HepG2 (cell line): ENCODE data around the gene TCFL5. TPM values are rescaled to one million over a fixed set of nuclear protein-coding genes. Genes with fewer than 3 reads are reported as not detected.

ENCODE experiments used
- AGO2 ChIP-seq: fragments of 200-400 bp; formaldehyde crosslinking; optimal IDR thresholded peaks from 2 replicates; pipeline ENCODE3; 2017; ENCODE audit warnings: mild to moderate bottlenecking, low read depth, low read length, moderate library complexity
- ARID2 ChIP-seq: sonication (generic); formaldehyde crosslinking; IDR thresholded peaks from 2 replicates; pipeline ENCODE4 v1.8.1; 2022; ENCODE audit warnings: mild to moderate bottlenecking, missing genetic modification reagents, borderline replicate concordance
- CHD4 ChIP-seq: fragments of 200-600 bp; sonication (generic); IDR thresholded peaks from 2 replicates; pipeline ENCODE4 v1.7.0; 2017; ENCODE audit warnings: mild to moderate bottlenecking, low read length, borderline replicate concordance
- ERF ChIP-seq: IDR thresholded peaks from 2 replicates; pipeline ENCODE4 v1.6.1; 2018; ENCODE audit warnings: missing biosample characterization, missing genetic modification reagents
- GFI1 ChIP-seq: sonication (generic); formaldehyde crosslinking; IDR thresholded peaks from 2 replicates; pipeline ENCODE4 v1.5.0; 2020; ENCODE audit warnings: missing genetic modification reagents, mild to moderate bottlenecking, borderline replicate concordance
- HDAC6 ChIP-seq: fragments of 200-600 bp; sonication (generic); IDR thresholded peaks from 2 replicates; pipeline ENCODE4 v1.7.0; 2017; ENCODE audit warnings: mild to moderate bottlenecking, antibody characterized with exemption, low read length, low read depth
- HHEX ChIP-seq: IDR thresholded peaks from 2 replicates; pipeline ENCODE4 v1.6.1; 2016; ENCODE audit warnings: control low read depth
- POLR2AphosphoS2 ChIP-seq: IDR thresholded peaks from 2 replicates; pipeline ENCODE4 v1.6.1; 2011; ENCODE audit warnings: low read depth, low read length, improper control_type of control experiment
- RFX1 ChIP-seq: fragments of 450-650 bp; IDR thresholded peaks from 2 replicates; pipeline ENCODE4 v1.6.1; 2017
- TAF1 ChIP-seq: sonication (generic); formaldehyde crosslinking; IDR thresholded peaks from 2 replicates; pipeline ENCODE4 v1.4.0; 2020; ENCODE audit warnings: missing genetic modification reagents
- TCF7 ChIP-seq: sonication (generic); IDR thresholded peaks from 2 replicates; pipeline ENCODE4 v1.6.1; 2016; ENCODE audit warnings: antibody characterized with exemption, low read depth
- XBP1 ChIP-seq: sonication (generic); formaldehyde crosslinking; IDR thresholded peaks from 2 replicates; pipeline ENCODE4 v1.5.0; 2020; ENCODE audit warnings: missing genetic modification reagents
- ZFP62 ChIP-seq: sonication (generic); formaldehyde crosslinking; IDR thresholded peaks from 2 replicates; pipeline ENCODE4 v1.4.0; 2020; ENCODE audit warnings: missing genetic modification reagents
- ZNF121 ChIP-seq: sonication (generic); formaldehyde crosslinking; IDR thresholded peaks from 2 replicates; pipeline ENCODE4 v1.5.0; 2020; ENCODE audit warnings: mild to moderate bottlenecking, missing genetic modification reagents
- ZNF30 ChIP-seq: sonication (generic); formaldehyde crosslinking; IDR thresholded peaks from 2 replicates; pipeline ENCODE4 v1.5.0; 2020; ENCODE audit warnings: mild to moderate bottlenecking, missing genetic modification reagents
- ZNF737 ChIP-seq: sonication (generic); formaldehyde crosslinking; IDR thresholded peaks from 2 replicates; pipeline ENCODE4 v1.5.0; 2020; ENCODE audit warnings: missing genetic modification reagents, mild to moderate bottlenecking, borderline replicate concordance
- ZNF768 ChIP-seq: sonication (generic); formaldehyde crosslinking; IDR thresholded peaks from 2 replicates; pipeline ENCODE4 v1.4.0; 2020; ENCODE audit warnings: missing genetic modification reagents
- ZNF775 ChIP-seq: sonication (generic); formaldehyde crosslinking; IDR thresholded peaks from 2 replicates; pipeline ENCODE4 v1.4.0; 2020; ENCODE audit warnings: missing genetic modification reagents, mild to moderate bottlenecking, moderate library complexity, borderline replicate concordance
- ZNF879 ChIP-seq: sonication (generic); formaldehyde crosslinking; IDR thresholded peaks from 2 replicates; pipeline ENCODE4 v1.8.1; 2023; ENCODE audit warnings: missing genetic modification reagents
- polyA plus RNA-seq, 8 experiments: library from polyadenylated mRNA; depleted of rRNA in 3 of 8; stranded (reverse) in 7 of 8; unstranded in 1 of 8; fragments of >200 nt; fragmentation: Illumina TruSeq in 4 of 8; extraction: Trizol in 4 of 8; gene quantifications; 2 replicates each; pipeline versions ENCODE4 v1.2.1 to v1.2.3, GENCODE V29; 2011 to 2016; ENCODE audit warnings: low read depth in 4 of 8, missing spikeins in 1 of 8, mixed read lengths in 1 of 8; ENCODE audit not compliant: insufficient read depth in 1 of 8
- total RNA-seq, 5 experiments: library from RNA; depleted of rRNA; stranded (reverse); fragments of >200 nt; fragmentation: Illumina TruSeq; extraction: Trizol; gene quantifications; 2 replicates each; pipeline ENCODE4 v1.2.3, GENCODE V29; 2016; ENCODE audit warnings: low read depth in 1 of 5
- TF ChIP-seq, protein P1 (sequence below): sonication (generic); formaldehyde crosslinking; IDR thresholded peaks from 2 replicates; pipeline ENCODE4 v1.4.0; 2020; ENCODE audit warnings: mild to moderate bottlenecking, low read depth, missing genetic modification reagents
- TF ChIP-seq, protein P2 (sequence below): sonication (generic); formaldehyde crosslinking; IDR thresholded peaks from 2 replicates; pipeline ENCODE4 v1.9.0; 2021; ENCODE audit warnings: missing genetic modification reagents, borderline replicate concordance
- TF ChIP-seq, protein P3 (sequence below): sonication (generic); formaldehyde crosslinking; IDR thresholded peaks from 2 replicates; pipeline ENCODE4 v1.4.0; 2020; ENCODE audit warnings: missing genetic modification reagents
- TF ChIP-seq, protein P4 (sequence below): sonication (generic); formaldehyde crosslinking; IDR thresholded peaks from 2 replicates; pipeline ENCODE4 v1.8.1; 2023; ENCODE audit warnings: mild to moderate bottlenecking, missing genetic modification reagents
- TF ChIP-seq, protein P5 (sequence below): sonication (generic); formaldehyde crosslinking; IDR thresholded peaks from 2 replicates; pipeline ENCODE4 v1.4.0; 2020; ENCODE audit warnings: missing genetic modification reagents

TCFL5 gene
- total and polyA plus RNA-seq, 2 of the 13 experiments (the other 11 are each of a cell fraction or from before 2014, with no cell fraction given) = 14.8 to 20.0 TPM

DNA sequence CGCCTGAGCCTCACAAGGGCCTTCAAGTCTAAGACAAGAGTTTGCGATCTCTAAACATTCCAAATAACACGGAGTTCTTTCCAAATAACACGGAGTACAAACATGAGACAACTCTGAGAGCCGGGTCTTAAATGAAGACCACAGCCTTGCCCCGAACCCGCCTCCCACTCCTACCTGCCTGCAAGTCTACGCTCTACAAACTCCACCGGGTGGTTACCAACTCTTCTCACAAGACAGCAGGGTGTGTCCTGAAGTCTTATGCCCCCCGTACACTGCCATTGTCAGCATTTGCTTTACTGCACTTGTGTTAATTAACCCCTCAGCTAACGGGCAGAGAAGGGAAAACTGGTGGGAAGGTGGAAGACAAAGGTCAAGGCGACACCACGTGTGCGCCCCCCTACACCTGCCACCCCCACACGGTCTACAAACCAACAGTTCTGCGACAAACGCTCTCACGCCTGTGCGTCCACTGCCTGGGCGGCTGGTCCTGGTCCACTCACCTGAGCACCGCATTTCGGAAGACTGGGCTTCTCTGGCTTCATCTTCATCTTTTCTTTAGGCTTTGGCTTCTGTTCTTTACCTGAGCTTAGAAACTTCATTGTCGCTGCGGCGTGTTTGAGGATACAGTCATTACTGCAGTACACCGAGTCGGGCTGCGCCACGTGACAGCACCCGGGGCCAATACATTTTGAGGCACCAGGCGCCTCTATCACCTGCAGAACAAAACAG lies 45.2 kb upstream of the TCFL5 start (continued):
- TF ChIP-seq, protein P1, sequence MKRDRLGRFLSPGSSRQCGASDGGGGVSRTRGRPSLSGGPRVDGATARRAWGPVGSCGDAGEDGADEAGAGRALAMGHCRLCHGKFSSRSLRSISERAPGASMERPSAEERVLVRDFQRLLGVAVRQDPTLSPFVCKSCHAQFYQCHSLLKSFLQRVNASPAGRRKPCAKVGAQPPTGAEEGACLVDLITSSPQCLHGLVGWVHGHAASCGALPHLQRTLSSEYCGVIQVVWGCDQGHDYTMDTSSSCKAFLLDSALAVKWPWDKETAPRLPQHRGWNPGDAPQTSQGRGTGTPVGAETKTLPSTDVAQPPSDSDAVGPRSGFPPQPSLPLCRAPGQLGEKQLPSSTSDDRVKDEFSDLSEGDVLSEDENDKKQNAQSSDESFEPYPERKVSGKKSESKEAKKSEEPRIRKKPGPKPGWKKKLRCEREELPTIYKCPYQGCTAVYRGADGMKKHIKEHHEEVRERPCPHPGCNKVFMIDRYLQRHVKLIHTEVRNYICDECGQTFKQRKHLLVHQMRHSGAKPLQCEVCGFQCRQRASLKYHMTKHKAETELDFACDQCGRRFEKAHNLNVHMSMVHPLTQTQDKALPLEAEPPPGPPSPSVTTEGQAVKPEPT (CRISPR knock-in tag) = no peak
- TF ChIP-seq XBP1 (CRISPR knock-in tag) = no peak
- TF ChIP-seq, protein P2, sequence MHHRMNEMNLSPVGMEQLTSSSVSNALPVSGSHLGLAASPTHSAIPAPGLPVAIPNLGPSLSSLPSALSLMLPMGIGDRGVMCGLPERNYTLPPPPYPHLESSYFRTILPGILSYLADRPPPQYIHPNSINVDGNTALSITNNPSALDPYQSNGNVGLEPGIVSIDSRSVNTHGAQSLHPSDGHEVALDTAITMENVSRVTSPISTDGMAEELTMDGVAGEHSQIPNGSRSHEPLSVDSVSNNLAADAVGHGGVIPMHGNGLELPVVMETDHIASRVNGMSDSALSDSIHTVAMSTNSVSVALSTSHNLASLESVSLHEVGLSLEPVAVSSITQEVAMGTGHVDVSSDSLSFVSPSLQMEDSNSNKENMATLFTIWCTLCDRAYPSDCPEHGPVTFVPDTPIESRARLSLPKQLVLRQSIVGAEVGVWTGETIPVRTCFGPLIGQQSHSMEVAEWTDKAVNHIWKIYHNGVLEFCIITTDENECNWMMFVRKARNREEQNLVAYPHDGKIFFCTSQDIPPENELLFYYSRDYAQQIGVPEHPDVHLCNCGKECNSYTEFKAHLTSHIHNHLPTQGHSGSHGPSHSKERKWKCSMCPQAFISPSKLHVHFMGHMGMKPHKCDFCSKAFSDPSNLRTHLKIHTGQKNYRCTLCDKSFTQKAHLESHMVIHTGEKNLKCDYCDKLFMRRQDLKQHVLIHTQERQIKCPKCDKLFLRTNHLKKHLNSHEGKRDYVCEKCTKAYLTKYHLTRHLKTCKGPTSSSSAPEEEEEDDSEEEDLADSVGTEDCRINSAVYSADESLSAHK (CRISPR knock-in tag) = no peak
- peak; percentile 17; the same call in 1 of the 2 replicates for TF ChIP-seq ZNF768 (CRISPR knock-in tag)
- TF ChIP-seq HHEX = no peak
- TF ChIP-seq ZNF737 (CRISPR knock-in tag) = no peak
- peak; percentile 56; the same call in 1 of the 2 replicates for TF ChIP-seq POLR2AphosphoS2
- TF ChIP-seq ZNF879 (CRISPR knock-in tag) = no peak
- no peak for TF ChIP-seq ZNF30
- TF ChIP-seq RFX1 = no peak
- TF ChIP-seq, protein P3, sequence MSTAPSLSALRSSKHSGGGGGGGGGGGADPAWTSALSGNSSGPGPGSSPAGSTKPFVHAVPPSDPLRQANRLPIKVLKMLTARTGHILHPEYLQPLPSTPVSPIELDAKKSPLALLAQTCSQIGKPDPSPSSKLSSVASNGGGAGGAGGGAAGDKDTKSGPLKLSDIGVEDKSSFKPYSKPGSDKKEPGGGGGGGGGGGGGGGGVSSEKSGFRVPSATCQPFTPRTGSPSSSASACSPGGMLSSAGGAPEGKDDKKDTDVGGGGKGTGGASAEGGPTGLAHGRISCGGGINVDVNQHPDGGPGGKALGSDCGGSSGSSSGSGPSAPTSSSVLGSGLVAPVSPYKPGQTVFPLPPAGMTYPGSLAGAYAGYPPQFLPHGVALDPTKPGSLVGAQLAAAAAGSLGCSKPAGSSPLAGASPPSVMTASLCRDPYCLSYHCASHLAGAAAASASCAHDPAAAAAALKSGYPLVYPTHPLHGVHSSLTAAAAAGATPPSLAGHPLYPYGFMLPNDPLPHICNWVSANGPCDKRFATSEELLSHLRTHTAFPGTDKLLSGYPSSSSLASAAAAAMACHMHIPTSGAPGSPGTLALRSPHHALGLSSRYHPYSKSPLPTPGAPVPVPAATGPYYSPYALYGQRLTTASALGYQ = no peak
- no peak for TF ChIP-seq TCF7
- no peak for TF ChIP-seq TAF1 (CRISPR knock-in tag)
- no peak for TF ChIP-seq GFI1 (CRISPR knock-in tag)
- peak; percentile 46 for TF ChIP-seq AGO2
- no peak for TF ChIP-seq ZFP62 (CRISPR knock-in tag)
- no peak for TF ChIP-seq ZNF775
- TF ChIP-seq ERF (CRISPR knock-in tag) = no peak
- TF ChIP-seq, protein P4, sequence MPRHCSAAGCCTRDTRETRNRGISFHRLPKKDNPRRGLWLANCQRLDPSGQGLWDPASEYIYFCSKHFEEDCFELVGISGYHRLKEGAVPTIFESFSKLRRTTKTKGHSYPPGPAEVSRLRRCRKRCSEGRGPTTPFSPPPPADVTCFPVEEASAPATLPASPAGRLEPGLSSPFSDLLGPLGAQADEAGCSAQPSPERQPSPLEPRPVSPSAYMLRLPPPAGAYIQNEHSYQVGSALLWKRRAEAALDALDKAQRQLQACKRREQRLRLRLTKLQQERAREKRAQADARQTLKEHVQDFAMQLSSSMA (CRISPR knock-in tag) = no peak
- no peak for TF ChIP-seq HDAC6
- TF ChIP-seq ZNF121 (CRISPR knock-in tag) = no peak
- TF ChIP-seq ARID2 (CRISPR knock-in tag) = no peak
- TF ChIP-seq CHD4 = no peak
- TF ChIP-seq, protein P5, sequence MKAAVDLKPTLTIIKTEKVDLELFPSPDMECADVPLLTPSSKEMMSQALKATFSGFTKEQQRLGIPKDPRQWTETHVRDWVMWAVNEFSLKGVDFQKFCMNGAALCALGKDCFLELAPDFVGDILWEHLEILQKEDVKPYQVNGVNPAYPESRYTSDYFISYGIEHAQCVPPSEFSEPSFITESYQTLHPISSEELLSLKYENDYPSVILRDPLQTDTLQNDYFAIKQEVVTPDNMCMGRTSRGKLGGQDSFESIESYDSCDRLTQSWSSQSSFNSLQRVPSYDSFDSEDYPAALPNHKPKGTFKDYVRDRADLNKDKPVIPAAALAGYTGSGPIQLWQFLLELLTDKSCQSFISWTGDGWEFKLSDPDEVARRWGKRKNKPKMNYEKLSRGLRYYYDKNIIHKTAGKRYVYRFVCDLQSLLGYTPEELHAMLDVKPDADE (CRISPR knock-in tag) = no peak
